Inferior parietal cortex (tissue), 1 donor: ENCODE results near the gene VSTM2L.

ENCODE experiments used
- DNase-seq: peaks from one replicate; pipeline ENCODE4 v3.0.0-alpha.2; 2016; ENCODE audit errors: extremely low spot score

VSTM2L gene

GRCh38 chr20:37968841-37969401 lies 66.0 kb downstream of the VSTM2L start:
- no peak for DNase-seq

- no peak for DNase-seq
Observed at GRCh38 chr20:37969949-37970855, 67.3 kb downstream of the VSTM2L start.

GRCh38 chr20:37970856-37971245 lies 67.9 kb downstream of the VSTM2L start:
- DNase-seq = no peak

DNA sequence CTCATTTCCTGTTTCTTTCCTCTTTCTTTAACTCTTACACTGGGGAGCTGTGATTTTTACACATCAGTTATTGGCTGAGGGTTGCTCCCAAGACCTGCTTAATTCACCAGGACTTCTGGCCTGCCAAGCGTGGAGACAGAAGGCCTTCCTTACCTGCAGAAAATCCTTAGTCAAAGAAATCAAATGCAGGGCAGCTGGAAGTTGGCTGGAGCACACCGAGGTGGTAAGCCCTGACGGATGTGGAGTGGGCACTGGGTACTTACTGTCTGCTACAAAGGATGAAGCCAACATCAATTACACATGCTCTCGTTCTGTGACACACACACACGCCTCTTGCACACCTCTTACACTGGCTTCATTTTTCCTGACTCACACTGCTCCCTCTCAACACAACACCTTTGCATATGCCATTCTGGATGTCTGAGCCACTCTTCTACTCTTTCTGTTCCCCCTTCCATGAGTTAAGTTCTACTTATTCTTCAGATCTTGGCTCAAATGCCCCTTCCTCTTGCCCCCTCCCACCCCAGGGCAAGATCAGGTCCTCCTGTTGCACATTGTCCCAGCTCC lies 68.7 kb downstream of the VSTM2L start:
- no peak for DNase-seq

DNA sequence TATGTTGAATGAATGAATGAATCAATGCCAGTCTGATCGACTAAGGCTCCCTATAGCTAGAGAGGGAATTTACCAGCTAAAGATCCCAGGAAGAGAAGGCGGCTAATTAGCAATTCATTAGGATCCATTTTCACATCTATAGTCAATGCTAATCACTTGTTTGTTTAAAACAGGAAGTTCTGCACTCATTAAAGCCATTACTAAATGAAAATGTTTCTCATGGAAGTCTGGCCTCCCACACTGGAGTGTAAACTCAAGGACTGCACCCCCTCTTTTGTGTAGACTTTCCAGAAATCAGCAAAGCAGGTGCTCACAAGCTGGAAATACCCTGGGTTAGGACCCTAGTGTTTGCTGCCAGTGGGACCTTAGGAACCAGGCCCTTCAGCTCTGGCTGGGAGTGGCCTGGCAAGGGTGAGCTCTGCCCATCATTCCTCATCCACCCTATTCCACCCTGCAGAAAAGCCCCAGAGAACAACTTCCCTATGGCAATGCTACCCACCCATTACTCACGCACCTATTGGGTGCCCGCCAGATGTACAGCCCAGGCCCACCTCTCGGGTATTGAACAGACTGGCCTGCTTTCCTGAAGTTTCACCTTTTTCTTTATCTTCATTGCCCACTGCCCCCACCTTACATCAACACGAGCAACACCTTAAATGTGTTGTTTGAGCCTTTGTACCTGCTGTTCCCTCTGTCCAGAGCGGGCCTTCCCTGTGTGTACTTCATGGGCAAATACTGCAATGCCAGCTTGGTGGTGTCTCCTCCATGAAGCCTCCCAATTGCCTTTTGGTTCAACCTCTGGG lies 69.5 kb downstream of the VSTM2L start:
- DNase-seq = no peak

DNA sequence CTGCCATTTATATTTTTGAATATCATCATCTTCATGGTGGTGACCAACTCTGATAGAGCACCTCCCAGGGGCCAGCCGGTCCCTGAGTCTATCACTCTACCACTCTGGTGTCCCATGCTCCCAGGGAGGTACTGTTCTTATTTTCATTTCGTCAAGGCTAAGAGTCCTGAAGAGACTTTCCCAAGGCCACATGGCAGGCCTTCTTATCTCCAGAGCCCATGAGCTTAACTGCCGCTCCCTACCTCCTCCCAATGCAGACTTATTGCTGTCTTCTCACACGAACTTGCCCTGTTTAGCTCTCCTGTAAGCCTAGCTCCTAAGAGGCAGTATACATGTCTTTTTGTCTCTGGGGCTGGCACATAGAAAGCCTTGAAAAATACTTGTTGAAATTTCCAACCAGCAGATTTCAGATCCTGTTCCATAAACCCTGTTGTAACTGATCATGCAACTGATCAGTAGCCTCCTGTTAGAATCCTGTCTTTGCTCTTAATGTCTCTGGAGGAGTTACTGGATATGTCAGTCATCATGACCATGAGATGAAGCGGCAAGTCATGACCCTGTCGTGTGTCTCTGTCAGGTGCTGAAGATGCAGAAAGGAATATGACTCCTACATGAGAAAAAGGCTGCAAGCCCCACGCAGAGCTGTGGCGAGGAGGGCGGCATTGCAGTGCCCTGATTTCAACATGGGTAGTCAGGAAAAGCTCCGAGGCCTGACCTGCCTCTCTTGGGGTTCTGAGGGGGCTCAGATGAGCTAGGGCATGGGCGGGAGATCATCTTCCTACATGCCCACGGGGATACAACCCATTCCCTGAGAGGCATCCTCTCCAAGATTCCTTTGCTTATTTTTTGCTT lies 70.4 kb downstream of the VSTM2L start:
- DNase-seq = no peak

DNA sequence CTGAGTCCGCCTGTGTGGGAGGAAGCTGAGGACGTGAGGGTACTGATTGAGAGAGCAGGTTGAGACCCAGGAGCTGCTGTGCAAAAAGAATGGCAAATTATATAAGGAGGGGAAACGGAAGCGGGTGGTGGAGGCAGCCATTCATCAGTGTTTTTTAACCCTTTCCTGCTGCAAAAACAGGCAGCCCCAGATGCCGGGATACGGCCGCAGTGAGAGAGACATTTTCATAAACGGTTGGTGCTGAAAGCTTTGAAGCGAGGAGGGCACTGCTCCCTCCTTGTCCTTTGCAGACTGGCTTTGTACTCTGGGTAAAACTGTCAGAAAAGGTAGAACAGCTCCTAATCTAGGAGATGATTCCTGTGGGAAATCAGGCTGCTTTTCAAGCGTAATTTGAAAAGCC lies 74.0 kb downstream of the VSTM2L start:
- DNase-seq = no peak

DNA sequence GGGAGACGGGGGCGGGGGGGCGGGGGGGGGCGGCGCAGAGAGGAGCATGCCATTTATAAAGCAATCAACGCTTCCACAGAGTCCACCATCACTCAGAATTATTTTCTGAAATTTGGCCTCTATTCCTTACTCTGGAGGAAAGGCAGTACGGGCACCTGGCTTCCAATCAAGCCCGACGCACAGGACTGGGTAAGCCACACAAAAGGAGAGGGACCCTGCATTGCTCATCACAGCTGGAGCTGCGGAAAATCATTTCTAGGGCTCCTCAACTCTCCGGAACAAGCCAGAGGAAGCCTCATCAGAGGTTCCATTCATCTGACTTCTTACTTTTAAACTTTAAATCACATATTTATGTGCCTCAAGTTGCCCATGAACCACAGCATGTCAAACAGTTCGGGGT lies 74.4 kb downstream of the VSTM2L start:
- DNase-seq = no peak

DNA sequence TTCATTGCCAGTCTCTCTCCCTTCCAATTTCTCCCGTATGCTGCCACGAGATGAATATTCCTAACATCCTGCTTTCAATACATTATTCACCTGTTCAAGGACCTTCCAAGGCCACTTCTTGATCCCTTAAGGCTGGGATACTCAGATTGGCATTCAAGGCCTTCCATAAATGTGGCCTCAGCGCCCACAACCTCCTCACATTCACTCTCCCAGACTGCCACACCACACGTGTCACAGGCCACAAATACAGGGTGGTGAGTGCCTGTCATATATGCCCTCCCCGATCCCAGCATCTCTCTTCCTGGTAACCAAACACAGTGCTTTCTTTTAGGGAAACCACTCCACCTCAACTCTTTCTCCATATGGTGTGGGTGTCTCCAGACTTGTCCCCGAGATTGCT lies 74.9 kb downstream of the VSTM2L start:
- no peak for DNase-seq

DNA sequence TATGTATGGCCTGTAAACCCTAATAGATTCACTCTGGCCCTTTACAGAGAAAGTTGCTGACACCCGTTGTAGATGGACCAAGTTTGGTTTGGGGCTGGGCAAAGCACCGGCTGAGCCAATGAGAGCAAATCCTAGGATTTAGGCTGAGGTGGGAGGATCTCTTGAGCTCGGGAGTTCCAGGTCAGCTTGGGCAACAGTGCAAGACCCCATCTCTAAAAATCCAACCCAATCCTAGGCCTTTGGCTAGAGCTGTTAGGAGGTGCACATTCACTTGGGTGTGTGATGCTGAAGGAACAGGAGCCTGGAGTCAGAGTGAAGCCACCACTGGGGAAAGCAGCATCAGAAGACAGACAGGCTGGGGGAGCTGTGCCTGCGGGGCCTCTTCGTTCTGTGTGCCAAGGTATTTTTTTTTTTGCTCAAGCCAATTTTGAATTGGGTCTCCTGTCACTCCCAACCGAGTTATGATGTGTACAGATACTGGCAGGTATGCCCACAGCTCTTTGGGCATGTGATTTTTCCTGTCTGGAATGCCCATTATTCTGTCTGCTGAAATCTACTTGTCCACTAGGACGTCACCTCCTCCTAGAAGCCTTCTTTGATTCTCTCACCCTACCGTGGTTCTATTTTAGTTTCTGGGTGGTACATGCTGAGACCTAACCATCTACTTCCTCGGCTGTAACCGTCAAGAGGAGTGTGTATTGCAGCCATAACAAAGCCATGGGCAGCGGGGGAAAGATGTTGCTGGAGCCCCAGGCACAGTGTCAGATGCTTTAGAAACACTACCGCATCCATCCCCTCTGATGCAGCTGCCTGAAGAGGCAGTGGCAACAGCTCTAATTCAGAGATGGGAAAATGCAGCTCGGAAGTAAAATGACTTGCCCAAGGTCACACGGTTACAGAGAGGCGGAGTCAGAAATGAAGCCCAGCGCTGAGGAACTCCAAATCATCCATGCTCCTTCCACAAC lies 76.4 kb downstream of the VSTM2L start:
- no peak for DNase-seq

GRCh38 chr20:37980383-37980782 lies 77.5 kb downstream of the VSTM2L start:
- no peak for DNase-seq

DNA sequence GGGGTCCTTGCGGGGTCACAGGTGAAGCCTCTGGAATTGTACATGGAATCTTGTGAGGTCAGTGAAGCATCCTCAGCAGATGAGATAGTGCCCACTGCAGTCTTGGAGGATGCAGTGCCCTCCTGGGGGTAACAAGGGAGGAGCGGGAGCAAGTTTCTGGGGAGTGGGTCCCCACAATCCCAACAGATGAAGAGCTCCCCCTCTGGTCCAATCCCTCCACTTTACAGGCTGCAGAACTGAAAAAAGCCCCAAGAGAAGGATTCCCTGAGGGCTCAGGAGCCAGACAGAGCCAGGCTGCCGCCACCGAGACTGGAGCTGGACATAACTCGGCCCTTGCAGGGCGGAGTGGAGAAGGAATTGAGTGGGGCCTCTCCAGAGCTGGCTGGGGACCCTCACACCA lies 77.9 kb downstream of the VSTM2L start:
- no peak for DNase-seq

DNA sequence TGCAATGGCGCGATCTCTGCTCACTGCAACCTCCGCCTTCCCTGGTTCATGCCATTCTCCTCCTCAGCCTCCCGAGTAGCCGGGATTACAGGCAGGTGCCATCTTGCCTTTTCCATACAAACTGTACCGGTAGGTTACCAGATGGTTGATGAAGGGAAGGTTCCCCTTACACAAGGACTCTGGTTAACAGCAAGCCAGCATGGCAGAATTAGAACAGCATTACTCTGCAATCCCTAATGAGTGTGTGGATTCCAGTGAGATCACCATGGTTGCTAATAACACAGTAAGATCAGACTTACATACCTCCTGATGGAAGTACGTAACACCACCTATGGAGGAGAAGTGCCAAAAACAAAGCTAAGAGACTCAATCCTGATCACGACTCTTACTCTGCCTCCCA lies 78.6 kb downstream of the VSTM2L start:
- no peak for DNase-seq

- no peak for DNase-seq
Observed at GRCh38 chr20:37983286-37983685, 80.4 kb downstream of the VSTM2L start.

DNA sequence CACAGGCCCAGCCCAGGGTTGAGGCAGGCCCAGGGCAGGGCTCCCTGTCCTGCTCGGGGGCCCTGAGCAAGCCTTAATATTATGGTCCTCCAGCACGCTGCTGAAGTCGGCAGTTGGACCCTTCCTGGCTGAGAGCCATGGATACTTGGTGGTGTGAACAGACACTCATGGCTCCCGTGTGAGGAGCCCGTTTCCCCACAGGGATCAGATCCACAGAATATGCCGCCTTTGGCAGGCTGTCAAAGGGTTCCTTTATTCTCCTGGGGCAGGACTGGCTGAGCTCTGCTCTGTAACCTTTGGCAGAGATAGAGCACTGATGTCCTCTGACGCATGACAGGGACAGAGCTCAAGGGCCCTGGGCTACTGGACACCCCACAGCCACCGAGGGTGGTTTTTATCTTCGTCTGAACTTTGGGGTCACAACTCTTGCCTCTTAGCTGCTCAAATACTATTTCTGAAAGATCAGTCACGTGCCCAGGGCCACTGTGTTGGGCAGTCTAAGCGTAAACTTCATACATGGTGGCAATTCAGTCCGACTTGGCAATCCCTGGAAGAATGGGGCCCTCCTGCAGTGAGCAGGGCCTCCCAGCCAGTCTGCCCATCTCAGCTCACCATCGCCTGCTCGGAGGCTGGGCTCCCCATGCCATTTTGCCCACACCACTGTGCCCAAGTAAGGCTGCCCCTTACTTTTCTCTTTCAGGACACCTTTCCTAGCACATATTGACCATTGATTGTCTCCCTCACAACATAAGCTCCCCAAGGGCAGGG lies 81.3 kb downstream of the VSTM2L start:
- peak; percentile 59 for DNase-seq

DNA sequence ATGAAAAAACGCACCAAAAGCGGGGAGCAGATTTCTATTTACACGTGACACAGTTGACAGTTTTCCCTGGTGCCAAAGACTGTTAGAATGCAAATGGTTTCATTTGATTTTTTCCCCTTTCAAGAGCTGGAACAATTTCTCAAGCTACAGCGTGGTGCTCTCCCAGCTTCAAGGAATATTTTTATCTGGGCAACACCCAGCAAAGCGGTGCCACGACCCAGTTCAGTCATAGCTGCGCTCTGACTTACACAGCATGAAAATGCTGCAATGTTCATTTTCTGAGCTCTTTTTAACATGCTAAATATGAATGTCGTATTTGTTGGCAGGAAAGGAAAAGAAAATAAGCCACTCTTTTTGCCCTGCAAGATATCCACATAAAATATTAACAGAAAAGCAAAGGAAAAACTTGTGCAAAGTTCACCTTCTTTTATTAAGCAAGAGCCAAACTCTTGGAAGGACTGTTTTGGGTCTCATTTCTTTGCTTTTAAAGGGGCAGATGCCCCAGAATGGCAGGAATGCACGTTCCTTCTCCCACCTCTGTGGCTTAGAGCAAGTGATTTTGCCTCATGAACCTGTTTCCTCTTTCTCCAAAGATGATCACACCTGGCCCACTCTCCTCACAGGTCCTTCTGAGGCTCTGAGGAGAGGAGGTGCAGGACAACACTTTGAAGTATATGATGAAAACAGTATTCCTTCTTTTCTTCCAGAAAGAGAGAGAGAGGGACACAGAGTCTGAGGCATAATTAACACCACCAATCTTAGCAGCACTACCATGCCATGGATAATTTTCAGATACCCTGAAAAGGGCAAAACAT lies 83.3 kb downstream of the VSTM2L start:
- DNase-seq = no peak

DNA sequence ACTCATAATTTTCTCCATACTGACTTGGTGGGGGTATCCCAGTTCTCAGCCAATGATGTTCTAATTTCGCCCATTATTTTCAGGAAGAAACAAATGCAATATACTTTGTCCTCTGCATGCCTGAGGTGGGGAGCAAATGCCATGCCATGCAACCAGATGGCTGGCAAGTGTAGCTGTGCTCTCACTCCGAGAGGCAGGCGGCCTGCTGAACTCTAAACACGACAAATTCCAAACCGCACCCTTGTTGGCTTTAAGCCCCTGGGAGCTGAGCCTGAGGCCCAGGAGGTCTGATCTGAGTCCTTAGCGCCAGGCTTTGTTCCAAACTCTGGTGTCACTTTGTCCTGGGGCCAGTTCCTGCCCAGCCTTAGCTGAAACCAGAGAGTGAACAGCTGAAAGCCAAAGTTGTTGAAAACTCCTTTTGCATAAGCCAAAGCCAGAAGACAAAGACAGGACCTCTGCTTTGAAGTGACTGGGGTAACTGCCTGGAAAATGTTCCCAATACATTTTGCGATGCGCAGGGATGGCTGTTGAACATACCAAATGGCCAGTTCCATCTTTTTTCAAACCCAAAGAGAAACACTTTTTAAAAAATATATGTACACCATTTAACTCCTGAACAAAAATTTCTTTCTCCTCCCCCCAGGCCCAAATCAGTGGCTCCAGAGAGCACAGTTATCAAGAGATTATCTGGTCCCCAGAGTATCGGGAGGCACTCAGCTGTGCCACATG lies 84.1 kb downstream of the VSTM2L start:
- DNase-seq = no peak
